ENCODE measurements around the gene ZYX. TPM values are rescaled to one million over a fixed set of nuclear protein-coding genes. Genes with fewer than 3 reads are reported as not detected.

The ZYX gene
- total and polyA plus RNA-seq, 9 of the 15 experiments (the other 6 are each of a cell fraction or from before 2014, with no cell fraction given): 1.8 to 130 (median 15.7) TPM

GRCh38 chr7:143379611-143380259, 1.4 kb upstream of the ZYX start:
- peaks cover 12% of the 10 kb centered on the region for H3K79me2 ChIP-seq (ENCODE audit: control insufficient read depth, insufficient read depth, low read length)
- DNase-seq (ENCODE audit: extremely low read depth in 1 of 4, low spot score in 3 of 4): peak in 1 of 4 experiments; percentile 54
- in situ Hi-C loops (cut with MboI): no loop called here
- peaks cover 21 to 31% of the 10 kb centered on the region in 2 experiments; a peak in 4 of 5 replicates for H3K4me1 ChIP-seq (replicated peaks in 1 of 2; ENCODE audit: control insufficient read depth in 2 of 2, insufficient read depth in 2 of 2, low read length in 2 of 2)
- H3K27me3 ChIP-seq (ENCODE audit: control insufficient read depth in 2 of 2, insufficient read depth in 2 of 2, low read length in 2 of 2): peaks cover 0 to 9% of the 10 kb centered on the region in 2 experiments; a peak in 1 of 5 replicates
- H4K20me1 ChIP-seq (replicated peaks; ENCODE audit: control insufficient read depth, insufficient read depth, low read length): peaks cover under 1% of the 10 kb centered on the region; the same call in 1 of the 2 replicates
- H3K4me3 ChIP-seq: peak overlapping the region; percentile 72
- H3K9me3 ChIP-seq (replicated peaks; ENCODE audit: control insufficient read depth, insufficient read depth, low read depth, low read length): no peaks in the 10 kb centered on the region
- ChIA-PET CTCF (ENCODE audit: low intra/inter-chr PET ratio) (interaction anchor here (0.6 to 1.5 kb wide), 2 partner anchors 37 to 136 kb away, joined by 4 read pairs; no protein-coding TSS in a partner anchor), POLR2A (interaction anchor here (0.6 to 4.0 kb wide), 11 partner anchors 10 to 125 kb away, joined by 3 to 29 read pairs (median 4); no protein-coding TSS in a partner anchor)
- H3K9ac ChIP-seq (ENCODE audit: insufficient read depth in 1 of 2, low read depth in 2 of 2, low read length in 2 of 2): peak overlapping the region; percentile 92 to 94; a peak in 3 of 4 replicates
- peak overlapping the region; percentile 90 for H2AFZ ChIP-seq (ENCODE audit: low read depth, low read length)
- intact Hi-C loops (cut with micrococcal nuclease): loop anchor here (1.0 to 5.0 kb wide), 2 partner anchors 32 to 37 kb away; no protein-coding TSS in a partner anchor
- peak overlapping the region; percentile 94; the same call in 2 of the 3 replicates for H3K27ac ChIP-seq (ENCODE audit: extremely low read depth, low read depth, low read length)
- WGBS (ENCODE audit: insufficient coverage, low coverage, missing lambda C conversion rate): 25% methylated on average over 15 of the region's 15 CpGs
- FAIRE-seq: no peak
- BruUV-seq (replicated peaks): TSS peak; percentile 65
- H3K36me3 ChIP-seq (ENCODE audit: control insufficient read depth, insufficient read depth, low read length): peaks cover 23% of the 10 kb centered on the region; the same call in 2 of the 3 replicates
- peak overlapping the region; percentile 83 for H3K4me2 ChIP-seq (ENCODE audit: insufficient read depth, low read length)
- H3K9me1 ChIP-seq (ENCODE audit: control insufficient read depth, insufficient read depth, low read length): peaks cover 6% of the 10 kb centered on the region
- ATAC-seq: peak; percentile 2
- TF ChIP-seq E2F3 (CRISPR knock-in tag; IDR thresholded peaks at IDR 0.05) (0 out of 2 replicates have a peak, but pooled peaks have one; percentile 16), ZNF143 (CRISPR knock-in tag; IDR thresholded peaks at IDR 0.05) (no peak), RREB1 (CRISPR knock-in tag; IDR thresholded peaks at IDR 0.05) (no peak), POU5F1 (IDR thresholded peaks at IDR 0.05; ENCODE audit: borderline replicate concordance, low read depth, low read length, partially characterized antibody) (no peak), ZNF512 (tag; IDR thresholded peaks at IDR 0.05) (peak; percentile 96), IRF1 (CRISPR knock-in tag; IDR thresholded peaks at IDR 0.05; ENCODE audit: borderline replicate concordance) (no peak), JUN (IDR thresholded peaks at IDR 0.05; ENCODE audit: borderline replicate concordance, low read depth, low read length) (no peak), JUN (CRISPR knock-in tag; IDR thresholded peaks at IDR 0.05; ENCODE audit: borderline replicate concordance) (no peak), NBN (IDR thresholded peaks at IDR 0.05; ENCODE audit: low read depth) (no peak), ZNF23 (CRISPR knock-in tag; IDR thresholded peaks at IDR 0.05) (no peak), ZNF431 (CRISPR knock-in tag; IDR thresholded peaks at IDR 0.05) (no peak), JUNB (CRISPR knock-in tag; conservative IDR thresholded peaks at IDR 0.05) (no peak), NCOA2 (IDR thresholded peaks at IDR 0.05; ENCODE audit: partially characterized antibody in 2 of 2) (no peak)

Measured in K562 (cell line).